ENCODE measurements around the gene UPK3A. TPM values are rescaled to one million over a fixed set of nuclear protein-coding genes. Genes with fewer than 3 reads are reported as not detected.
A peak's percentile ranks its signal among the peaks of the same experiment; 100 is the strongest.

Gene UPK3A
- total RNA-seq, 1 experiment from 2014 or later = 1.0 TPM

GRCh38 chr22:45309422-45310227, 24.9 kb downstream of the UPK3A start, which contains the start of gene FAM118A:
TSS of gene FAM118A (plus strand) at chr22:45309934. CDS start at chr22:45322380, 12,446 bp downstream.
- BruUV-seq (replicated peaks) = no TSS peak
- no peaks in the 10 kb centered on the region for H3K9me2 ChIP-seq (ENCODE audit: insufficient read depth)
- CTCF ChIA-PET = no interaction called here
- no peak for TF ChIP-seq EZH2 (IDR thresholded peaks at IDR 0.05; ENCODE audit: low read depth)
- TF ChIP-seq CTCF (conservative IDR thresholded peaks at IDR 0.05) = no peak
- POLR2A ChIA-PET (ENCODE audit: unreplicated experiment) = no interaction called here
- DNase-seq = peak; percentile 82 to 99
- peak within 1 kb of the TSS; percentile 96 for H2AFZ ChIP-seq
- H3F3A ChIP-seq (ENCODE audit: insufficient read depth, low read depth) = no peaks in the 10 kb centered on the region; the same call in 1 of the 2 replicates
- H3K9me3 ChIP-seq (ENCODE audit: insufficient read depth, low read depth) = no peaks in the 10 kb centered on the region
- H3K79me2 ChIP-seq (ENCODE audit: low read depth) = peaks cover 45% of the 10 kb centered on the region
- H3K27ac ChIP-seq = peak within 1 kb of the TSS; percentile 38; the same call in 1 of the 2 replicates
- H3K36me3 ChIP-seq (ENCODE audit: low read depth) = 0 out of 2 replicates have a peak, but pooled peaks cover 5% of the 10 kb centered on the region
- H3K4me3 ChIP-seq = peak within 1 kb of the TSS; percentile 94
- intact Hi-C loops (cut with micrococcal nuclease; ENCODE audit: unreplicated experiment) = loop anchor here (10.0 kb wide), 1 partner anchor 125 kb away; no protein-coding TSS in a partner anchor
- peaks cover 15% of the 10 kb centered on the region for H4K20me1 ChIP-seq (ENCODE audit: insufficient read depth)
- peaks cover 34% of the 10 kb centered on the region for H3K4me1 ChIP-seq (replicated peaks; ENCODE audit: insufficient read depth)
- H3K27me3 ChIP-seq (ENCODE audit: insufficient read depth, low read depth) = no peaks in the 10 kb centered on the region
- H3K4me2 ChIP-seq = peak within 1 kb of the TSS; percentile 96

GRCh38 chr22:45310331-45310976, 25.7 kb downstream of the UPK3A start:
- POLR2A ChIA-PET (ENCODE audit: unreplicated experiment) = interaction anchor here (0.6 kb wide), 1 partner anchor 222 kb away, joined by 3 read pairs; no protein-coding TSS in a partner anchor

More at GRCh38 chr22:45310331-45310976, 25.7 kb downstream of the UPK3A start:
- Histone ChIP-seq H3F3A (ENCODE audit: insufficient read depth, low read depth) (no peaks in the 10 kb centered on the region; the same call in 1 of the 2 replicates), H3K27ac (peak overlapping the region; percentile 19; the same call in 1 of the 2 replicates), H3K36me3 (ENCODE audit: low read depth) (0 out of 2 replicates have a peak, but pooled peaks cover 5% of the 10 kb centered on the region), H3K79me2 (ENCODE audit: low read depth) (peaks cover 53% of the 10 kb centered on the region), H2AFZ (peak overlapping the region; percentile 87), H3K27me3 (ENCODE audit: insufficient read depth, low read depth) (no peaks in the 10 kb centered on the region), H3K9me2 (ENCODE audit: insufficient read depth) (no peaks in the 10 kb centered on the region), H3K4me3 (peak overlapping the region; percentile 94), H4K20me1 (ENCODE audit: insufficient read depth) (peaks cover 15% of the 10 kb centered on the region), H3K9me3 (ENCODE audit: insufficient read depth, low read depth) (no peaks in the 10 kb centered on the region), H3K4me1 (replicated peaks; ENCODE audit: insufficient read depth) (peaks cover 30% of the 10 kb centered on the region), H3K4me2 (peak overlapping the region; percentile 96)
- no peak for DNase-seq
- intact Hi-C loops (cut with micrococcal nuclease; ENCODE audit: unreplicated experiment) = loop anchor here (10.0 kb wide), 1 partner anchor 124 kb away; no protein-coding TSS in a partner anchor
- TSS peak; percentile 51 for BruUV-seq (replicated peaks)
- TF ChIP-seq EZH2 (IDR thresholded peaks at IDR 0.05; ENCODE audit: low read depth) (no peak), CTCF (conservative IDR thresholded peaks at IDR 0.05) (no peak)
- CTCF ChIA-PET = no interaction called here
